GM19397 (cell line): ENCODE measurements around the gene RCAN2.
"Not testable (repeated sequence)": the region's sequence is repeated elsewhere in the genome, so short reads cannot be mapped to it uniquely, and the experiment has no call there.

Experiments used
- ATAC-seq: cut with Tn5 transposase; IDR thresholded peaks from one replicate; pipeline ENCODE4 v1.9.1; 2021; ENCODE audit warnings: mild to moderate bottlenecking, moderate library complexity; ENCODE audit not compliant: unreplicated experiment

The RCAN2 gene

GRCh38 chr6:46440641-46441040, 50.6 kb downstream of the RCAN2 start:
- ATAC-seq, result no peak

GRCh38 chr6:46440141-46440540, 51.1 kb downstream of the RCAN2 start:
- no peak for ATAC-seq

- no peak for ATAC-seq
These were observed 53.0 kb downstream of the RCAN2 start for GRCh38 chr6:46438245-46438644.

- ATAC-seq, result no peak
These were observed 53.5 kb downstream of the RCAN2 start for GRCh38 chr6:46437671-46438221.

GRCh38 chr6:46422619-46423018, 68.6 kb downstream of the RCAN2 start:
- no peak for ATAC-seq

GRCh38 chr6:46421939-46422338, 69.3 kb downstream of the RCAN2 start:
- ATAC-seq, result no peak

- ATAC-seq, result no peak
These were observed 70.2 kb downstream of the RCAN2 start for GRCh38 chr6:46420921-46421638.

- ATAC-seq, result no peak
These were observed 71.7 kb downstream of the RCAN2 start for GRCh38 chr6:46419576-46420002.

GRCh38 chr6:46414398-46414797, 76.9 kb downstream of the RCAN2 start:
- ATAC-seq, result no peak

GRCh38 chr6:46412662-46413061, 78.6 kb downstream of the RCAN2 start:
- no peak for ATAC-seq

- no peak for ATAC-seq
These were observed 79.6 kb downstream of the RCAN2 start for GRCh38 chr6:46411456-46412197.

GRCh38 chr6:46410334-46410953, 80.8 kb downstream of the RCAN2 start:
- no peak for ATAC-seq

GRCh38 chr6:46407776-46408530, 83.3 kb downstream of the RCAN2 start:
- ATAC-seq, result no peak

- ATAC-seq, result no peak
These were observed 84.0 kb downstream of the RCAN2 start for GRCh38 chr6:46407246-46407645.

- not testable (repeated sequence) for ATAC-seq
These were observed 85.5 kb downstream of the RCAN2 start for GRCh38 chr6:46405620-46406180.

- ATAC-seq, result no peak
These were observed 90.4 kb downstream of the RCAN2 start for GRCh38 chr6:46400898-46401297.

GRCh38 chr6:46395530-46395929, 95.7 kb downstream of the RCAN2 start:
- no peak for ATAC-seq

- ATAC-seq, result no peak
These were observed 97.3 kb downstream of the RCAN2 start for GRCh38 chr6:46393940-46394337.

GRCh38 chr6:46393161-46393939, 97.9 kb downstream of the RCAN2 start:
- no peak for ATAC-seq

- ATAC-seq, result no peak
These were observed 99.0 kb downstream of the RCAN2 start for GRCh38 chr6:46392294-46392693.
